HG03025 (cell line): ENCODE data around the gene GIT2.
"Not testable (repeated sequence)": the region's sequence is repeated elsewhere in the genome, so short reads cannot be mapped to it uniquely, and the experiment has no call there.

Experiments
- ATAC-seq: cut with Tn5 transposase; IDR thresholded peaks from one replicate; pipeline ENCODE4 v1.9.1; 2021; ENCODE audit warnings: mild to moderate bottlenecking, moderate library complexity; ENCODE audit not compliant: unreplicated experiment, low FRiP score

GIT2 gene

DNA sequence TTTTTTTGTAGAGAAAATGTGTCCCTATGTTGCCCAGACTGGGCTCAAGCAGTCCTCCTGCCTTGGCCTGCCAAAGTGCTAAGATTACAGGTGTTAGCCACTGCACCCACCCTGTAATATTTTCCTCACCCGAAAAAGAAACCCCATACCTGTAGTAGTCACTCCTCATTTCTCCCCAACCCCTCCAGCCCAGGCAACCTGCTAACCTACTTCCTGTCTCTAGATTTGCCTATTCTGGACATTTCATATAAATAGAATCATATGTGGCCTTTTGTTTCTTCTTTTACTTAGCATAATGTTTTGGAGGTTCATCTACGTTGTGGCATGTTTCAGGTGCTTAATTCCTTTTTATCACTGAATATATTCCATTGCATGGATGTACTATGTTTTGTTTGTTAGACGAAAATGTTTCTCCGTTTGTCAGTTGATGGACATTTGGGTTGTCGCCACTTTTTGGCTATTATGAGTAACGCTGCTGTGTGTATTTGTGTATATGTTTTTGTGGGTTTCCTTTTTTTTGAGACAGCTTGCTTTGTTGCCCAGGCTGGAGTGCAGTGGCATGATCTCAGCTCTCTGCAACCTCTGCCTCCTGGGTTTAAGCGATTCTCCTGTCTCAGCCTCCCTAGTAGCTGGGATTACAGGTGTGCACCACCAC lies 9.3 kb upstream of the GIT2 start:
- no peak for ATAC-seq

DNA sequence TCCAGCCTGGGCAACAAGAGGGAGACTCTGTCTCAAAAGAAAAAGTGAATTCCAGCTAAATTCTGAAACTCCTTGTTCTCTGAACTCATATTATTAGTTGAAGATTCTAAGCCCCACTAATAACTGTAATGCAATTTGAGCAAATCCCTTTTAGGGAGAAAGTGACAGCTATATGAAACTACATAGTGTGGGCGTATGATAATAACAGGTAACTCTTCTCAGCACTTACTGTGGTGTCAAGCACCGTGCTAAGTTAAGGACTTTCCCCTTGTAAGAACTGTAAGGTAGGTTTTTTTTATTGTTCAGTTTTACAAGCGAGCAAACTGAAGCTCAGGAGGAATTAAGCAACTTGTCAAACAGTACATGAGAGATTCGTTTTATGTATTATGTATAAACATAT lies 8.4 kb upstream of the GIT2 start:
- ATAC-seq: no peak

DNA sequence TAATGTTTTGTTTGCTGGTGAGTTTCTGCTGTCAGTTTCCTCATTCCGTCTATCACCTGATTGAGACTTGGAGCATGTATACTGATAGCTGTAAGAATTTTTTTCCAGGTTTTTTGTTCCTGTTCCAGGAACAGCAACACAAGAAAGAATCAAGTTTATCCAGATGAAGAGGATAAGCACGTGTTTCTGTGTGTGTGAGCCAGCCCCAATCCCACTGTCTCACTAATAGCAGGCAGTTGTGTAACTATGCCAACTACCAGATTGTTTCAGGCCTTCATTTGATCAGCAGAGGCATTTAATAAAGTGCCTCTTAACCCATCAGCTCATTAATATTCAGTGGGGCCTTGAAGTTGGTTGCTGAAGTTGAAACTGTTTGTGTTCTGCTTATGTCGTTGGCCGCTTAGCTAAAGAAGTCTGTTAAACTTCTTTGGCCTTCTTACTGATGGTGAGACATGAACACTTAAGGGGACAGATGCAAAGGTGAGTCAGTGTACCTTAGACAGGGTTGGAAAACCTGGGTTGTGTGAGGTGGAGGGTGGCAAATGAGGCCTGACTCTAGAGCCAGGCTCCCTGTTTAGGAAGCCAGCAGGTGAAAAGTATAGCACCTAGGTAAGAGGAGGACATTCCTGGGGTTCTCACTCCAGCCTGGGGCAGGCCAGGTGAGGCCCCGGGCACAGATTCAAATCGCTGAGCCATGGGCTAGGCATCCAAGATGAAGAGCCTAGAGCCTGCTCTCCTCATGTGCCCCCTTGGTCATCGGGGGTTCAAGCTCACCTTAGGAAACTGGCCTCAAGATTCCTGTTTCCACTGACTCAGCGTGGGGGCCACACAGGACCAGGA lies 6.7 kb upstream of the GIT2 start:
- no peak for ATAC-seq

DNA sequence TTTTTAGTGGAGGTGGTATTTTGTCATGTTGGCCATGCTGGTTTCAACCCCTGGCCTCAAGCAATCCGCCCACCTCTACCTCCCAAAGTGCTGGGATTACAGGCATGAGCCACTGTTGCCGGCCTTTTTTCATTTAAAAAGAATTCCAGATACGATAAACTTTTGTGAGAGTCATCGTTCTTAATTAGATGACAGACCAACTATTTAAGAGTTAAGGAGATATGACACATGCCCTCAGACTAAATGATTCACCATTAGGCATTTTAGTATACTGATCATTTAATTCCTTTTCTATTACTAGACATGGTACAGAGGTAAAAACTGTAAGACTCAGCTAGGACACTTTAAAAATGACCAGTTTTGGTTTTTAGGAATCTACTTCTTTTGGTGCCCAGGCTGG lies 5.4 kb upstream of the GIT2 start:
- no peak for ATAC-seq

DNA sequence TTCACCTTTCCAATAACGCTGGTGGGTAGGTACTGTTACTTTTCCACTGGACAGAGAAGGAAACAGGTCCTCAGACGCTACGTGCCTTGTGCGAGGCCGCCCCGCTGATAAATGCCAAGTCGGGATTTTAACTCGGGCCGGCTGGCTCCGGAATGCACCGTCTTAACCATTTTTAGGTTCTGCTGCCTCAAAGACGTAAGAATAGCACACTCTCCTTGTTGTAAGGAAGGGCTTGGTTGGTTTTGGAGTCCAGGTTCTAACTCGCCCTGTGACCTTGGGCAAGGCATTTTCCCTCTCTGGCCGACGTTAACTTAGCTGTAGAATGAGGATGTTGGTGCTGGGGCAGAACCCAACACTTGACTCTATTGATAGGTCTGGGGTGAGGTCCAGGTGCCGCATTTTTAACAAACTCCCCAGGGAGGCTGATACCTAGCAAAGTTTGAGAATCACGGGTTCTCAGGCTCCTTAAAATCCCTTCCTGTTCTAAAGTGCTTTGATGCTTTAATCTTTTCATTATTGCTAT lies 3.9 kb upstream of the GIT2 start:
- ATAC-seq: no peak

DNA sequence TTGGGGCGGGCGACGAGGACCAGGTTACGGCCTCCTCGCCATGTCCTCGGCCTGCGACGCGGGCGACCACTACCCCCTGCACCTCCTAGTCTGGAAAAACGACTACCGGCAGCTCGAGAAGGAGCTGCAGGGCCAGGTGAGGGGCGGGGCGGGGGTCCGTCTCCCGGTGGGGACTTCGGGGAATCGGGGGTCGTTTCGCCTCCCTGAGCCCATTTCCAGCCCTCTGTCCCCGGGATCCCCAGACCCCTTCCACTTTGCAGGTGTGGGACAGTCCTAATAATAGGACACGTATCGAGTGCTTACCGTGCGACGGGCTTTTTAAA lies 3.4 kb upstream of the GIT2 start:
- no peak for ATAC-seq

DNA sequence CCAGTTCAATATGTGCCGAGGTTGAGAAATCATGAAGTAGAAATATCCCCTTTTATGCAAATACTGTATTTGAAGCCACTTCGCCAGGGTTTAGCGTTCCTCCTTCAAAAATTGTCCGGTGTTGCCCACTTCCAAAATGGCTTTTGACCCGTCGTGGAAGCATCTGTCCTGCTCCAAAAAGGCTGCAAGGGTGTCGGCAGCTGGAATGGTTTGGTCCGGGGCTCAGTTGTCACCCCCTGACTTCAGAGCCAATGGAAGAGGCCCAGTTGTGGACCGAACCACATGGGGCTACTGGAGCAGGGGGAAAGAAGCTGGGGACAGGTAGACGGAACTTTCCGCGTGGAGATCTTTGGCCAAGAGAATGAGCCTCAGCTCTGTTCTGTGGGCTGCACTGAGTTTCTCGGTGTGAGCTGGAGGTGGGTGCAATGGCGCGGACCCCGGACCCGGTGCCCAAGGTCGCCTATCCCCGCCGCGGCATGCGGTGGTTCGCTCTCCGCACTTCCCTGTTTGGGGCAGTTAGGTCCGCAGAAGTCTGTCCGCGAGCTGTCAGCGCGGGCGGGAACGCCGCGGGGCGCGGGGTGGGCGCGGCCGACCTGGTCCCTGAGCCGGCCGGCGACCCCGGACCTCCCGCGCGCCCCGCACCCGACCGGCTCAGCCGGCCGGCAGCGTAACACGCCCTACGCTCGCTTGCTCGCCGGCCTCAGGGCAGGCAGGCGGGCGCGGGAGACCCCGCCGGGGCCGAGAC lies 2.9 kb upstream of the GIT2 start, which contains the start of gene ANKRD13A:
ANKRD13A (plus strand) TSS at position 527 of the 745 bp plus-strand sequence. CDS start 259 bp downstream, outside the sequence.
- peak; percentile 46 for ATAC-seq

DNA sequence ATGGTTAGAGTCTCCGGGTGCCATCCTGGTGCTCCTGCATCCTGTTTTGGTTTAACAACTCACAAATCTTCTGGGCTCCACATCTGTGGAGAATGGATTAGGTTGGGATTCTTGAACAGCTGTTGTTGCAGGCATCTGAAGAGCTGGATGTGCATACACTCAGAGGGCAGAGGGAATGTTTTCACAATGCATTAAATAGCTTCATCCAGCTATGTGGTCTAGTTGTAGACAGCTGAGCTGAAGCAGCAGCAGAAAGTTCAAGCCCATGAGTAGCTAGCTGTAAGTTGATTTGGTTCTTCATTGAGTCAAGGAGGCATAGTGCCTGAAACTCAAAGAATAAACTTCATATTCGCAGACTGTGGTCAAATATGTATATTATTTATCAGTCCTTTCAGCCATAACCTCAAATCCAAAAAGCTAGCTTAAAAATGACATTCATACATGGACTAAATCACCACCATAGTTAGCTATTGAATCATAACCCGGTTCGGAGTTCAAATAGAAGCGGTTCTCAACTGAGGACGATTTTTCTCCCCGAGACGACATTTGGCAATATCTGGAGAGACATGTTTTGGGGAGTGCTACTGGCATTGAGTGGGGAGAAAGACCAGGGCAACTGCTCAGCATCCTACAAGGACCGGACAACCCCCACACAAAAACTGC lies 2.2 kb upstream of the GIT2 start:
- no peak for ATAC-seq

DNA sequence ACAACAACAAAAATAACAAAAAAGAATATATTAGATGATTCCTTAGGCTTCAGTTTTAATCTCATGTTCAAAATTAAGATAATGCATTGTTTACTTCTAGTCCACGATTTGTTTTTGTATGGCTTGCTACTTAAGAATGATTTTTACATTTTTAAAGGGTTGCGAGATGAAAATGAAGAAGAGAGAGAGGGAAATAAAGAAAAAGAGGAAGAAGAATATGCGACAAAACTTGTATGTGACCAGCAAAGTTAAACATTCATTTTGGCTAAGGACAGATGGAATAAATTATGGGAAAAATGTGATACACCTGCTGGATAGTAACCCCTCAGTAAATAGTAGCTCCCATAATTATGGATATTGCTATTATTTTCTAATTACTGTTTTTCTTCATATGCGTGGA lies 1.2 kb upstream of the GIT2 start:
- no peak for ATAC-seq

DNA sequence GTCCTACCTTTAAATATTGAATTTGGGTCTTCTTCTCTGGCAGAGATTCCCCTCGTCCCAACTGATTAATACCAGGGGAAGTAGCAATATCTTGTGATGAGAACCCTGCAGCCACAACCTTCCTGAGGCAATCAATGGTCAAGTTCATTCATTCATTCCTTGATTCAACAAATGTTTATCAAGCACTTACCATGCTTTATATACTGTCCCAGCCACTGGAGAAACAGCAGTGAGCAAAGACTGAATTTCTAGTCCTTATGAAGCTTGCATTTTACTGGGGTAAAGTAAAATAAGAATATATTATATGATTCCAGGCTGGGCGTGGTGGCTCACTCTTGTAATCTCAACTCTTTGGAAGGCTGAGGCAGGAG lies 300 bp upstream of the GIT2 start:
- ATAC-seq: no peak

DNA sequence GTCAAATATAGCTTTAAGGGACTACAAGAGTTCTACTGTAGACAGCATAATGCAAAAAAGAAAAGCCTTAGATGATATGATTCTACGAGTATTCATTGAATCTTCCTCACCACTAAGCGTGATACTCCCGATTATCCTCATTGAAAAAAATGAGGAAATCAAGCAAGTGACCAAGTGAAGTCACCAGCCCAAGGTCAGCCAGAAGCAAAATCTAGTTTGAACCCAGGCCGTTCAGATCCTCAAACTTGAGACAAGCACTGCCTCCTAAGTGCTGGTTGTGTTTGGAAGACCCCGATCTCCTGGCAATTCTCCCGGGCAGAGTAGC lies 845 bp downstream of the GIT2 start:
- no peak for ATAC-seq

DNA sequence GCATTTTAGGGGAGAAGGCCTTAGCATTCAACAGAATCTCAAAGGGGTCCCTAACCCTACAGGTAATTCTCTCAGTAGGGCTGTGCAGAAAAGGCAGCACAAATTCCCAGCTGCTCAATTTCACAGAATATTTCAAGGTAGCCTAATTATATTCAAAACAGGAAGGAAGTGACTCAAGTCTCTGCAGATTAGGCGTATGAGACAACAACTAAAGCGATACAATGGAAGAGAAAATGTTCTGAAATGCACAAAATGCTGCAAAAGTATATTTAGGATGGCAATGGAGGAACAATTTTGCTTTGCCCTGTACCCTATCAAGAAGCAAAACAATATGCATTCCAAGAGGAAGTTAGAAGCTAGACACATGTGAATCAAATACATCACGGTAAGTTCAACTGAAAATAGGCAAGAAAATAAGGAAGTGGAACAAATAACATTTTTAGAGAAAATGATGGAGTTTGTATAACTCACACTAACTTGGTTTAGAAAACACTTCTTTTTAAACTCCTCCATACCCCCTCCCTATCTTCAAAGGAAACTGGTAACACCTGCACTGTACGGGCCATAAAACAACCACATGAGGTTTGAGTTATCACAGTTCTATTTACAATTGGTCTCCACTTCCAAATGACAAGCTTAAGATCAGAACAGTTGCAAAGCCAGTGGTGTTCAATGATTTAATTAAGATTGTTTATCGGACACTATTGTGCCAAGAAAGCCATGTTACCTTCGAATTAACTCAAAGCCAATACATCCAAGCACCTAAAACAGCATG lies 1.6 kb downstream of the GIT2 start:
- no peak for ATAC-seq

DNA sequence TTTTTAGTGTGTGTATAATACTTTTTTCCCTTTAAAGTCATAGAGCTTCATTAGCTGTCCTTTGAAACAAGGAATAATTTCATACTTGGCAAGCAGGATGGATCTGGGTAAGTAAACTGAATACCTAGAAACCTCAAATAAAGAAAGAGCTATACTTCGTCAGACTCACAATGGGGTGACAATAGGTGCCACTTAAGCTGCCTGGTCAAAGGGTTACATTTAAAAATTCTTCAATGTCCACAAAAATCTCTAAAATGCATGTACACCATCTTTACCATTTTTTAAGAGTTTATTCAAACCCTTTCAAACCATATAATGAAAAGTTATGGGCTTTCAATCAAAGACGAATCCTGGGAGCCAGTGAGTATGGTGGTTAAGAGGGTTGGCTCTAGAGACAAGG lies 3.1 kb downstream of the GIT2 start:
- ATAC-seq: no peak

DNA sequence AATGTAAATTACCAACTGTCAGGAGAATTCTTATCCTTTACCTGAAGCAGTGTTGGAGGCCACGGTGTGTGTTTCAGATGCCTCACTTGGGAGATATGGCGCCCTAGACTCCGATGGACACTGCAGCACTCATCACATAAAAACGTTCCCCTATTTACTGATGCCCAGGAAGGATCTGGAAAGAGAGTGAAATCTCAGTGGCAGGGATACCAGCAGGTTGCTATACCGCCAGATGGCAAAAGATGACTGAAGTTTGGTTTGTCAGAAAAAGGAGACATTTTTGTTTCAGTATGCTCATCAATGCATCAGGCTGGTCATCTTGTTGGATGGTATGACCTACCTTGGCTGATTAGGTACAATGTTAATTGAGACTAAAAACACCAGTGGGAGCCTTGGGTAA lies 4.6 kb downstream of the GIT2 start:
- no peak for ATAC-seq

DNA sequence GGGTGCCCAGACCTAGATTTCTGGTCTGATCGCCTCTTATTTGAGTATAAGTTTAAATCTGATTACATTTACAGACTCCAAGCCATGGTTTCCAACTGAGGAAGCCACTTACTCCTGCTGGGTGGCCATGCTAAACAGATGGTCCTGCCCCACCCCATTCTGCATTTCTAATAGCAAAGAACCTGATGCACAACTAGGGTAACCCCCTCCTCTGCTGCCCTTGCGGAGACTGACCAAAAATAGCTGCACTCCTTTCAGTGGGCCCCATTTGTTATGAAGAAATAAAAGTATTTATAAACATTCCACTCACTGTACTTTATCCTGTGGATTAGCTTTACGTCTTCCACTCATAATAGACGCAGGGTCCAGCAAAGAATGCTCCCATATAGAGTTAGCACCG lies 6.8 kb downstream of the GIT2 start:
- no peak for ATAC-seq

DNA sequence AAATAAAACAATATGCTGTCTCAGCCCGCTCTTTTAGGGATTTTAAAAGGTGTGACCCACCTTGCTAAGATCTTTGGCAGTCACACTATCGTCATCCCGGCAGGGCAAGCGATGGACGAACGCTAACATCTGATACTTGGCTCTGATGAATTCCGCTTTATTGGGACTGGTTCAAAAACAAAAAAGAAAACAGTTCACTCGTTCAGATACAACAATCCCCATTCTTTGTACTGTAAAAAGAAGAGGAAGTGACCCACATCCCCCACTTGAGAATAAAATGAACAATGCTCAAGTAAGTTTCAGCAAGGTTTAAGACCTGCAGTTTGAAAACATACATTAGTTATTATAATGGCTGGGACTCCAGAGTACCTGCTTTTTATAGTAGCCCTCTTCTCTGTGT lies 7.3 kb downstream of the GIT2 start:
- no peak for ATAC-seq

DNA sequence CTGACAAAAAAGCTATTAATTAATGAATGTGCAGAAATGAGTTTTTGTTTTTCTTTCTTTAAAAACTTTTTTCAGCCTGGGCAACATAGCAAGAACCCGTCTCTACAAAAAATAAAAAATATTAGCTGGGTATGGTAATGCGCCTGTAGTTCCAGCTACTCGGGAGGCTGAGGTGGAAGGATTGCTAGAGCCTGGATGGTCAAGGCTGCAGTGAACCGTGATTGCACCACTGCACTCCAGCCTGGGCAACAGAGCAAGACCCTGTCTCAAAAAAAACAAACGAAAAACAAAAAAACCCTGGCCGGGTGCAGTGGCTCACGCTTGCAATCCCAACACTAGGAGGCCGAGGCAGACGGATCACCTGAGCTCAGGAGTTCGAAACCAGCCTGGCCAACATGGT lies 7.9 kb downstream of the GIT2 start:
- no peak for ATAC-seq

DNA sequence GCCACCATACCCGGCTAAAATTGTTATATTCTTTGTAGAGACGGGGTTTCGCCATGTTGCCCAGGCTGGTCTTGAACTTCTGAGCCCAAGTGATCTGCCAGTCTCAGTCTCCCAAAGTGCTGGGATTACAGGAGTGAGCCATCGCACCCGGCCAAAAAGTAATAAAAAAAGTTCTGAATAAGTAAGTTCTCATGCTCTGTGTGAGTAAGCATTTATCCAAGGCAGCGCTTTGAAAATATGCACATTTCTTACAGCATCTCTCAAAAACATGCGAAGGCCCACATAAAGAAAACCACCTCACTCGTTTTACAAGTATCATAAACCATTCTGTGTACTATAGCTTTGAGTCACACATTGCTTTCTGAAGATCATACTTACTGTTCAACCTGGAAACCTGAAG lies 8.6 kb downstream of the GIT2 start:
- no peak for ATAC-seq

DNA sequence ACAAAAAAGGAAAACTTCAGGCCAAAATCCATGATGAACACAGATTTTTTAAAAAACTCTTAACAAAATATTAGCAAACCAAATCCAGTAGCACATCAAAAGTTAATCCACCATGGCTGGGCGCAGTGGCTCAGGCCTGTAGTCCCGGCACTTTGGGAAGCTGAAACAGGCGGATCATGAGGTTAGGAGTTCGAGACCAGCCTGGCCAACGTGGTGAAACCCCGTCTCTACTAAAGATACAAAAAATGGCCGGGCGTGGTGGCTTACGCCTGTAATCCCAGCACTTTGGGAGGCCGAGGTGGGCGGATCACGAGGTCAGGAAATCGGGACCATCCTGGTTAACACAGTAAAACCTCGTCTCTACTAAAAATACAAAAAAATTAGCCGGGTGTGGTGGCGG lies 9.9 kb downstream of the GIT2 start:
- not testable (repeated sequence) for ATAC-seq

DNA sequence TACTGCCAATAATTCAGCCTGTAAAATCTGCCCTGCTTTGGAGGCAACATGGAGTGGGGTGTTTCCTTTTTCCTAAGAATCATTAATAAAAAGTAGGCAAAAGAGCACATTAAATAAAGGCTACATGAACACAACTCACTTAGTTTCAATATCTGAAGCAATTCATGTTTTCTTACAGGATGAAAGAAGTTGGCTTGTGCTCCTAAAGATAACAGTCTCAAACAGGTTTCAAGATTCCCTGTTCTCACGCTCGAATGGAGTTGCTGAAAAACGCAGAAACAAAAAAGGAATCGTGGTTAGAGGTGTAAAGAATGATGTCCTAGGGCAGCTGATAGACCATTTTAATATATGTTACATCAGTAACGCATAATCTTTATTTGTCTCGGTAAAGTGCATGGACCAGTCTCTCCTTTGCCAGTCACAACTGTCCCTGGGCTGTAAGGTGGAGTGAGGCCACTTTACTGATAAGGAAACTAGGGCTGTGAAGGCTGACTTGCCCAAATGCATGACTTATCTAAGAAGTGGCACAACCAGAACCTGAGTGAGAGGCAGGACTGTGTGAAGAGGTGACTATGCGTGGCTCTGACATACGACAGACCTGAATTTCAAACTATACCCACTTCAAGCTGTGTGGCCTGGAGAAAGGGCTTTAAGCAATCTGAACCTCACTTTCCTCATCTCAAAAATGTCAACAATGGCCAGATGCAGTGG lies 12.6 kb downstream of the GIT2 start:
- ATAC-seq: no peak
